T-helper 9 cell (primary cell): ENCODE measurements around the gene AQP10.
"Not testable (repeated sequence)": the region's sequence is repeated elsewhere in the genome, so short reads cannot be mapped to it uniquely, and the experiment has no call there.

Experiments
- DNase-seq: peaks from one replicate; pipeline ENCODE4 v3.0.0-alpha.2; 2020

Gene AQP10

DNA sequence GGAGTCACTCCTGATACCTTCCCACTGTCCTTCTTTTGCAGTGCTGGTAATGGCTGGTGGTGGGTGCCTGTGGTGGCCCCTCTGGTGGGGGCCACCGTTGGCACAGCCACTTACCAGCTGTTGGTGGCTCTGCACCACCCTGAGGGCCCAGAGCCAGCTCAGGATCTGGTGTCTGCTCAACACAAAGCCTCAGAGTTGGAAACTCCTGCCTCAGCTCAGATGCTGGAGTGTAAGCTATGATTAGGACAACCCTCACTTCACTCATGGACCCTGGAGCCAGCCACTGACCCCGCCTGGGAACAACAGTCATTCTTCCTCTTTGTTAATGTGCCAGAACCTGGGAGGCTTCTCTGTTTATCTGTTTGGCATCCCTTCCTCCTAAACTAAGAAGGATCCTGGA lies 3.3 kb downstream of the AQP10 start:
- no peak for DNase-seq

DNA sequence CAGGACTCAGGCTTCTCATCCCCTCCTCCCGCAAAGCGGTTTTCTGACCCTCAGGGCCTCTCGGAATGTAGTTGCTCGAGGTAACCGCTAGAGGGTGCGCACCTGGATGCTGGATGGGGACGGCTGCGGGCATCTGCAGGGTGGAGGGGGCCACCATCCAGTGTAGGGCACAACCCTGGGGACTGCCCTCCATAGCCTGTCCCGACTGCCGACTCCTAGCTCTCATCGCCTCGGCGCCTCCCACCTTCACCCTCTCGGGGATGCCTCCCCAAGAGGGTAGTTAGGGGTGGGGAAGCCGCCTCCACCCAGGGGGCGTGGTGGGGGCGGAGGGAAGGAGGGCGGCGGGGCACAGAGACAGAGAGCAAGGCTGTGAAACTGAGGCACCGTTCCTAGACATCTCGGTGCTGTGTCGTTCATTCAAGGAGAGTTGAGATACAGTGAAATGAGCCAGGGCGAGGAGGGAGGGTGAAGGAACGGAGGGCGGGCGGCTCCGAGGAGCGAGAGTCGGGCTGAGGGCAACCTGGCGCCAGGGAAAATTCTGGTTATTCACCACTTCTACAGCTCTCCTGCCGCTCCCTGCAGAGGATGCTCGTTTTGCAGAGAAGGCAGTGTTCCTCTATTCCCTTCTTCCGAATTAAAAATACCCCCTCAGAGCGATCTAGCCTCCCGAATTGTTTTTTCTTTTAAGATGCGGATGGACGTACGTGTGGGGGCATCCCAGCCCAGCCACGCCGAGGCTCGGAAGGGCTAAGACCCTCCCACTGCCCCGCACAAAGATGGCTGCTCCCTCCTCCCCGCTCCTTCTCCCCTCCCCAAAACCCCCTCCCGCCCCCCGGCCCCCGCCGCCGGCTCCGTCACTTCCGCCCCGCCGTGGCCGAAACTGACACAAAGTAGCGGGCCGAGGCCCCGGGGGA lies 4.0 kb downstream of the AQP10 start, which contains the start of gene ATP8B2:
ATP8B2 (plus strand) TSS at position 857 of the 914 bp plus-strand sequence. CDS start 2,617 bp downstream, outside the sequence.
- peak; percentile 73 for DNase-seq

DNA sequence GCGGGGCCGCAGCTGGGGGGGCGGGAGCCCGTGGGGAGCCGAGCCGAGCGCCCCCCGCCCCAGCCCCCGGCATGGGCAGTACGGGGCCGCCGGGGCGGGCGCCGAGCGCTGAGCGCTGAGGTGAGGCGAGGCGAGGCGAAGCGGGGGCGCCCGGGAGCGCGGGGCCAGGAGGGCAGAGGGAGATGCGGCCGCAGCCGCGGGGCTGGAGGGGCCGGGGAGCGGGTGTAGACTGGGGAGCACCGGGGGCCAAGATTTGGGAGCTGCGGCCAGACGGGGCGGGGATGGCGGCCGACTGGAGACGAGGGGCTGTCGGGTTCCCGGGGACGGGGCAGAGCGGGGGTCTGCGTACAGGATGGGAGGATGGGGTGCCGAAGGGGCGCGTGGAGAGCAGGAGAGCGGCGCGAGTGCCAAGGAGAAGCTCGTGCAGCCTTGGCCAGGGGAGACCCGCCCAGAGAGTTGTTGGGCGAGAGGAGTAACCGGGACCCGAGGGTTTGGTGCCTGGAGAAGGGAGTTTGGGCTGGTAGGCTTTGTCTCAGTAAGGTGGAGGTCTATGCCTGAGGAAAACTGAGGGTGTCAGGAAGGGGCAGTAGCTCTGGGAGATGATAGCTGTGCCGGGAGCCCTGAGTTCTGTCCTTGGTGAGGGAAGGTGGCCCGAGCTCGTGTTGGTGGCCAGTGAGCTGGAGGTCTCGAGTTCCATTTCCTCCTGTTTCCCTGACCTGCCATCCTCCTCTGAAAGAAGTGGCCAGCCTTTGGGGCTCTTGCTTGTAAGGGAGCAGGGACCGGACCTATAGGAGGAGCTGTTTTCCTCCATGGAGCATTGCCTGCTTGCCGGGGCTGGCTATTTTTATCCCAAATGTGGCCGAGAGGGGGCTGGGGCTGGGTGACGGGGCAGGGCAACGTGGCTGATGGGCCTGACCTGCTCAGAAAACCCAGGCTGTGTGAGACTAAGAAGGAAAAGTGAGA lies 5.0 kb downstream of the AQP10 start:
- peak; percentile 47 for DNase-seq

DNA sequence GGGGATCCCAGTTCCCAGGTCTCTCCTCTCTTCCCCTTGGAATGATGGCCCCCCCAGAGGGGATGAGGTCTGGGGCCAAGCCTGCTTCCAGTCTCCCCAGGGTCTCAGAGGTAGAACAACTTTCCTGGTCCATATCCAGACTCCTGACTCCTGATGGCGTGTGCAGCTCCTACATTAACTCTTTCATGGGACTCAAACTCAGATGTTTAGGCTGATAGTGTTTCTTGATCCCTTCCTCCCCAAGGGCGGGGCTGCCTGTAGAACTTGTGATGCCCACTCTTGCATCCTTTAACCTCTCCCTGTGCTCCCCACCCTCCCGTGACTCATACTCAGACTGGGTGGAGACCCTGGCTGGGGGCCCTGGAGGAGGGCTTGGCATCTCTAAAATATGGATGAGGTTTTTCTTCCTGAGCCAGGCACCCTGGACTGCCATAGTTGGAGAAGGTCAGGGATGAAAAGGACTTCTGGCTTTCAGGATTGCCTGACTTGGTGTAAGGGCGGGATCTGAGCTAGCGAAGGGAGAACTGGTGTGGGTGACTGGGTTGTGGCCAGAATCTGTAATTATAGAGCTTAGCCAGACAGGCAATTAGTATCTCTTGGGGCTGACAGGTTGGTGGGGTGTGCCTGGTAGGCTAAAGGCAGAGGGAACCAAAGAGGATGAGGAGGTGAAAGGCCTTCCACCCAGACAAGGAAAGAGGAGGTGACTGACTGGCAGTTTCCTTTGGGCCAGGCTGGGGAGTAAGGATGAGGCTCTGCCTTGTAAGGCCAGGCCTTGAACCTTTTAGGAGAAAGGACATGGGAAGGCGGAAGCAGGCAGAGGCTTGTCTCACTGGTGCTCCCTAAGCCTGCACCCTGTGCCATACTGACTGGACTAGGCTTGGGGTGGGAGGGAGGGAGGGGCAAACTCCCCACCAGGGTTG lies 5.9 kb downstream of the AQP10 start:
- no peak for DNase-seq

DNA sequence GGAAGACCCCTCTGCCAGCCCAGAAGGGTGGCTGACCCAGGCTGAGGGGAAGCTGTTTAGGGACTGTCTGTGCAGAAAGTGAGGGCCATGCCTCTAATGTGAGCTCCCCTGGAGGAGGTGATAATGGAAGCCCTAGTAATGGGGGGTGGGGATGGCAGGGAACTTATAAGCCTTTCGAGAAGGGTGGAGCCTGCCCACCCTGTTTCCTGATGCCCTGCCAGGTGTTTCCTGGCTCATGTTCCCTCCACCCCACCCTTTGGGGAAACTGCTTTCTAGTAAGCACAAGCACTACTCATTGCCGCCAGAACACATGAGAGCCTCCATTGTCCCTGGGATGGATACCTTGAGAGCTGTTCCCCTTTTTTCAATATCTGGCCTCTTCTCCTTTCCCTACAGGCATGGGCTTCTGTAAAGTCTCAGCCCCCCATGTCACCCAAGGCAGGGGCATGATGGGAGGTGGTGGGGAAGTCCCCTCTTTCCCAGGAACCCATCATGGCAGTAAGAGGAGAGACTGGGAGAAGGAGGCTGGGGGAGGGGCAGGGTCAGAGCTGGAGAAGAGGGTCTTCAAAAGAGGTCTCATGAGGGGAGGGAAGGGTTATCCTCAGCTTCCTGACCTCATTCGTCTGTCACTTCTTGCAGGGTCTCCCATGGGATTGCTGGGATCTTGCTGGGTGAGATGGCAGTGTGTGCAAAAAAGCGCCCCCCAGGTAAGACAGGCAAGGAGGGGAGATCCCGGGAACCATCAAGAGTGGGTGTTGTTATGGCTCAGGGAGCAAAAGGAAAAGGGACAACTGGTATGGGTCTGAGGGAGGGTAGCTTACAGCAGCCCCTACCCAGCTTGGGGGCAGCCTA lies 6.8 kb downstream of the AQP10 start:
- no peak for DNase-seq

DNA sequence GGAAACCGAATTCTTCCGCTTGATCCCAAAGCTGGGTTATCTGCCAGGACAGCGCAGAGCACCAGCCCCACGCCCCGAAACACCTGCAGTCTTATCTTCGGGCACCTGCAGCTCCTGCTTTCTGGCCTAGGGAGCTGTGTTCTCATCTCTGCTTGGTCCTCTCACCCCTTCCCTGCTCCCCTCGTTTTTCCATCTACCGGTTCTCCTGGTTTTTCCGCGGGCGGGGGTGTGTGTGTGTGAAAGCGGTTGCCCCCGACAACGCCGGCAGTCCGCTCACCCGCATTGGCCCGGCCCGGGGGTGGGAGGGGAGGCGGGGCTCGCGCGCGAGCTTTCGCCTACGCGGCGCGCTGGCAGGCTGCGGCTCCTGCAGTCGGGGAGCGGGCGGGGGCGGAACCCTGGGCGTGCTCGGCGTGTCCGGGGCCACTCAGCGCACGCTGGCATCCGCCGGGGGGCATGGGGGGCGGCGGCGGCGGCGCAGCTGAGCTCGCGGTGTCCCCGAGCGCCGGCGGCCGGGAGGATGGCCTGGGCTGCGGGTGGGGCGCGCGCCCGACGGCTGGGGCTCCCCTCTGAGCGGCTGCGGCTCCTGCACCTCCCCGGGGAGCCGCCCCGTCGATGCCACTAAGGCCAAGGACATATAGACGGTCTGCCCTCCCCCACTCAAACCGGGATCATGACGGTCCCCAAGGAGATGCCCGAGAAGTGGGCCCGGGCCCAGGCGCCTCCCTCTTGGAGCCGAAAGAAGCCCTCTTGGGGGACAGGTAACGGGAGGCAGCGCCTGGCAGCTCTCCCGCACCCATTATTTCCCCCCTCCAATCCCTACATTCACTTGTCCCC lies 7.6 kb downstream of the AQP10 start:
- DNase-seq = peak; percentile 87

DNA sequence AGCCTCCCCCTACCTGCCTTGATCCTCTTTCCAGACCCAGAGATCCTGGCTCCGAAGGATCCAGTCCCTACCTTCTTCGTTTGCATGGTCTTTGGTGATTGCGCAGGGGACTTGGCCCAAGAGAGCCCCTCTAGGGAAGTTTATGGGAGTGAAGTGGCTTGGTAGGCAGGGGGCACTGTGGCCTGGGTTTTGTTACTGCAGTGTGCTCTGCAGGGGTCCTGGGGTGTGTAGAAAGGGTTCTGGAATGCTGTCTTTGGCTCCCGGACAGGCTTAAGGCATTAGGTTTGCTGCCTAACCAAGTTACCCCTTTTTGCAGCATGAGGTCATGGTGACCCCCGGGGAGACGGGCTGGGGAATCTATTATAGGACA lies 8.2 kb downstream of the AQP10 start:
- no peak for DNase-seq

DNA sequence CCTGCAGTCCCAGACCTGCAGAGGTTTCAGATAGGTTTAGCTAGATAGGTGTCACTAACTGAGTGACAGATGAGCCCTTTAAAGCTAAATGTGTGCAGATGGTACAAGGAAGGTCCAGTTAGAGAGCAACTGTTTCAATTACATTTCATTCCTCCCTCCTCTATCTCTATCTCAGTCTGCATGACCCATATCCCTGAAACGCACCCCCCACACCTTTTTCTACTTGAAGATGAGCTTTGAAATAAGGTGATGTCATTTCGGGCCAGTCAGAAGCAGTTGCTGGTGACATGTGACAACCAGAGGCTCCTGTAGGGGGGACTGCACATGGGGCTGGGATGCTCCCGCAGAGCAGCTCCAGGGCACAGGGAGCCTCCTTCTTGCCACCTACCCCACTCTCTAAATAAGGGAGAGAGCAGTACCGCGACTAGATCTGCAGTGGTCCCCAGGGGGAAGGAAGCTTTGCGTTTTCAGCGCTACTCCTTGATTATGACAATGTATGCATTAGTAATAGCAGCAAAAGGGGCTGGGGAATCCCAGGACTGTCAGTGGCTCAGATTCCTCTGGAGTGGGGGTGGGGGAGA lies 8.7 kb downstream of the AQP10 start:
- no peak for DNase-seq

DNA sequence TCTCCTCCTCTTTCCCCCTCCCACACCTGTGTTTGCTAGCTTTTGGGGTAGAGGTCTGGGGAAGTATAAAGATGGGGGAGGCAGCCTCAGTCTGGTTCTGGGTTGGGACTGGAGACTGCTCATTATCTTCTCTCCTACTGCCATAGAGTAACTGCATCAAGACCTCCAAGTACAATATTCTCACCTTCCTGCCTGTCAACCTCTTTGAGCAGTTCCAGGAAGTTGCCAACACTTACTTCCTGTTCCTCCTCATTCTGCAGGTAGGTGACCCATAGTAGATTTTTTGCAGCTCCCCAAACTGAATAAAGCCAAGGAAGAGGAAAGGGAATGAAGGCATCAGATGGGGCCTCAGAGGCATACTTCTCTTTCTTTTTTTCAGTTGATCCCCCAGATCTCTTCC lies 9.8 kb downstream of the AQP10 start:
- DNase-seq = no peak

DNA sequence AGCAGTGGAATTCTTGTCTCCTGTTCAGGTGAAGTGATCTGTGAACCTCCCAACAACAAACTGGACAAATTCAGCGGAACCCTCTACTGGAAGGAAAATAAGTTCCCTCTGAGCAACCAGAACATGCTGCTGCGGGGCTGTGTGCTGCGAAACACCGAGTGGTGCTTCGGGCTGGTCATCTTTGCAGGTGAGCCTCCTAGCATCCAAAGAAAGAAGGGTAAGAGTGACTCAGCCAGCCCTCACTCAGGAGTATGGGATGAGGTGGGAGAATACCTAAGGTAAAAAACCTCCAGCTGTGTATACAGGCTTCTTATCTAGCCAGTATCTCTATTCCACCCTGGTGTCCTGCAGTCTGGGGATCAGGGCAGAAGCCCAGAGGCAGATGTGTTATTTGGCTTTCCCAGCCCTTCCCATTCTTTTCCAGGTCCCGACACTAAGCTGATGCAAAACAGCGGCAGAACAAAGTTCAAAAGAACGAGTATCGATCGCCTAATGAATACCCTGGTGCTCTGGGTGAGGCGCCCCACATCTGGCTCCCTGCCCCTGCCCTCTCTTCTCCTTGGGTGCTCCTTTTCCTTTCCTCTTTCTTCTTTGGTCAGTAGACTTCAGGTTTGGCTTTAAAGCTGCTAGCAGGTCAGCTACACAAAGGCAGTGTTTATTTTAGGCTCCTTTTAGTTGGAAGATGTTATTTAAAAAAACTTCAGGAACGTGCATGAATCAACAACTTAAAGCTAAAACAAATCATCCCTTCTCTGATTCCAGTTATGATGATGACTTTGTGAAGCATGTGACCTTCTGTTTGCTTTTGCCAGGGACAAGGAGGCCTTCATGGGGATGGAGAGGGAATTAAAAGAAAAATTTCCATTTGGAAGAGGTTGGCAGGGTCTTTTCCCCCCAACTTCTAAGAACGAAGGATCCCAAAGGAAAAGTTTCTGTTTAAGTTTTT lies 13.5 kb downstream of the AQP10 start:
- no peak for DNase-seq

DNA sequence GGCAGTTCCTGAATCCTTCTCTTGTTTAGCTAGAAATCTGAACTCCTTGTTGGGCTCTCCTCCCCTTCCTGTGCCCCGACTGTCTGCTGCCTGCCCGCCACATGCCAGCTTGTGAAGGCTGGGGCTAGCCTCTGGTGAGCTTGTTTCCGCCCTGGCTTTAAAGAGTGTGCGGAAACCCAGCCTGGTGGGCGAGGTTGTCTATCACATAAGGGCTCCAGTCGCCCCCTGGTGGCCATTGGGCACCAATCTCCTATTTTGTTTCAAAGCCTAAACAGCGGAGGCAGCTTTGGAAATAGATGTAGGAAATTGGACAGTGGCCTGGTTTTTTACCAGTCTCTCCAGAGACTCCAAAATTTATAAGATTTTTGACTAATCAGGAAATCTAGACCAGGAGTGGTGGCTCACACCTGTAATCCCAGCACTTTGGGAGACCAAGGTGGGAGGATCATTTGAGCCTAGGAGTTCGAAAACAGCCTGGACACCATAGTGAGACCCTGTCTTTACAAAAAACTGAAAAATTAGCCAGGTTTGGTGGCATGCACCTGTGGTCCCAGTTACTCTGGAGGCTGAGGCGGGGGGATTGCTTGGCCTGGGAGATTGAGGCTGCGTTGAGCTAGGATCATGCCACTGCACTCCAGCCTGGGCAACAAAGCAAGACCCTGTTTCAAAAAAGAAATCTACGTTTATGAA lies 14.3 kb downstream of the AQP10 start:
- peak; percentile 90 for DNase-seq

DNA sequence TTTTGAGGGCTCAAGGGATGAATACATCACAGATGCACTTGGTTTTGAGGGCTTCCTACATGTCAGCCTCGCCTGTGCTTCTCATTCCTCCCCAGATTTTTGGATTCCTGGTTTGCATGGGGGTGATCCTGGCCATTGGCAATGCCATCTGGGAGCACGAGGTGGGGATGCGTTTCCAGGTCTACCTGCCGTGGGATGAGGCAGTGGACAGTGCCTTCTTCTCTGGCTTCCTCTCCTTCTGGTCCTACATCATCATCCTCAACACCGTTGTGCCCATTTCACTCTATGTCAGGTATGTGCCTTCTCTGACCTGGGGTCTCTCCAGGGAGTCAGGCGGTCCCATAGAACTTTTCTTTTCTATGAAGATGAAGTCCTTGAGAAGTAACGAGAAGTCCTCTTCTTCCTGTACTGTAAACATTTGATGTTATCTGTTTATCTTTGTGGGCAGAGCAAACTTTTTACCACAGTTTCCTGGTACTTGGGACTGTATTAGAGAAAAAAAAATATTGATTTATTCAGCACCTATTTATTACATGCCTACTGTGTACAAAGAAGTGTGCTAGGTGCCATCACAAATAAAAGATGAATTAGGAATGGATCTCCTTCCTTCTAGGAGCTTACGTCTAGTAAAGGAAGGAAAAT lies 16.5 kb downstream of the AQP10 start:
- DNase-seq = no peak

DNA sequence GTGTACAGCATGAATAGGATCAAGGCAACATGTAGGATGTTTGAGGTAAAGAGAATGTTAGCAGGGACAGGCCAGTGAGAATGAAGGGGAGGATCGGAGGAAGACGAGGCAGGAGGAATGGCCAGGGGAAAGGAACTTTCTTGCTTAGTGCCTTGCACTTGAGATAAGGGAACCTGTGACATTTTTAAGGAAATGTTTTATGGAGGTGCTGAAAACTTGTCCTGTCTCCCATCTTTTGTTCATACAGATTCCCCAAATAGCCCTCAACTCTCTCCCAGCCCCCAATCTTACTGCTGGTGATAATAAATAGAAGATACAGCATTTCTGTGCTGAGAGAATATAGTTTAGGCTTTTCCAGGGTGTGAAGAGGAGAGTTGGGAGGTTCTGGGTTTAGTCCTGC lies 18.0 kb downstream of the AQP10 start:
- DNase-seq = no peak

DNA sequence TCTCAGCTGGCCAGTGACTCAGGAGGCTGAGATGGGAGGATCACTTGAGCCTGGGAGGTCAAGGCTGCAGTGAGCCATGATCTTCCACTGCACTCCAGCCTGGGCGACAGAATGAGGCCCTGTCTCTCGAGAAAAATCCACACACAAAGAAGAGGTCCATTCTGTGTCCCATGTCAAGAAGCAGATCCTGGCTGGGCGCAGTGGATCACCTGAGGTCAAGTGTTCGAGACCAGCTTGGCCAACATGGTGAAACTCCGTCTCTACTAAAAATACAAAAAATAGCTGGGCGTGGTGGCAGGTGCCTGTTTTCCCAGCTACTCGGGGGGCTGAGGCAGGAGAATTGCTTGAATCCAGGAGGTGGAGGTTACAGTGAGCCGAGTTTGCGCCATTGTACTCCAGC lies 20.5 kb downstream of the AQP10 start:
- DNase-seq = not testable (repeated sequence)

DNA sequence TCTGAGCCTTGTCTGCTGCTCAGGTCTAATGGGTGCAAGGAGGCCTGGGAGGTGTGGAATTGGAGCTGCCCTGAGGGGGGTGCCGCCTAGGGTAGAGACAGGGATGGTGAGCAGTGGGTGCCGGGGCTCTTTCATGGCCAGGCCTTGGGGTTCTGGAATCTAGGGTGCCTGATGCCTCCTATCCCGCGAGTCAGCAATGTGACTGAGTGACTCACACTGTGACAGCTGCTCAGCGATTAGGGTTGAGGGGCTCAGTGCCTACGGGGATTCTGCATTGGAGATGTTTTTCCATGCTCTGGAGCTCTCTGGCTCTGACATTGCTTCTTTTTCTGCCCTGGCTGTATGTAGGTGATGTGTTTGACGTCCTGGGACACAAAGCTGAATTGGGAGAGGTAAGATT lies 21.2 kb downstream of the AQP10 start:
- DNase-seq = no peak

DNA sequence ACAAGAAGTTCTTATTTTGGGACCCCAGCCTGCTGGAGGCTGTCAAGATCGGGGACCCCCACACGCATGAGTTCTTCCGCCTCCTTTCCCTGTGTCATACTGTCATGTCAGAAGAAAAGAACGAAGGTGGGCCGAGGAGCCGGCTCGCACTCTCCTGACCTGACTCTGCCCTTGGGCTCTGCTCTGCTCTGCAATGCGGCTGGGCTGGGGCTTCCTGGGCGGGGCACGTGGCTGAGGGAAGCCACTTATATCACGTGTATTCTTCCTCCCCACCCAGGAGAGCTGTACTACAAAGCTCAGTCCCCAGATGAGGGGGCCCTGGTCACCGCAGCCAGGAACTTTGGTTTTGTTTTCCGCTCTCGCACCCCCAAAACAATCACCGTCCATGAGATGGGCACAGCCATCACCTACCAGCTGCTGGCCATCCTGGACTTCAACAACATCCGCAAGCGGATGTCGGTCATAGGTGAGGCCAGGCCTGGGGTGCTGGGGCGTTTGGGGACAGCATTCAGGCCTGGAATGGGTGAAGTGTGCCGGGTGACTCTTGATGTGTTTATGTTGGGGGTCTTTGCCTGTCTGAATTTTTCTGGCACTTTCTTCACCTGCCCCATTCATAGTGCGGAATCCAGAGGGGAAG lies 22.1 kb downstream of the AQP10 start:
- peak; percentile 65 for DNase-seq
